ENCODE measurements around the gene NAV2.

The NAV2 gene

GRCh38 chr11:20154381-20154780, 441.7 kb downstream of the NAV2 start:
- DNase-seq, result no peak

GRCh38 chr11:20155683-20156279, 443.1 kb downstream of the NAV2 start:
- DNase-seq, result no peak

- peak in 1 of 2 donors; percentile 34 for DNase-seq
These were observed 443.7 kb downstream of the NAV2 start for GRCh38 chr11:20156280-20156875.

- DNase-seq, result peak in 1 of 2 donors; percentile 17
These were observed 444.4 kb downstream of the NAV2 start for GRCh38 chr11:20156876-20157613.

GRCh38 chr11:20157728-20158127, 445.1 kb downstream of the NAV2 start:
- DNase-seq, result no peak

- DNase-seq, result no peak
These were observed 446.1 kb downstream of the NAV2 start for GRCh38 chr11:20158597-20159257.

- no peak for DNase-seq
These were observed 447.1 kb downstream of the NAV2 start for GRCh38 chr11:20159466-20160381.

GRCh38 chr11:20160425-20161229, 448.0 kb downstream of the NAV2 start, which contains the start of gene DBX1:
Gene DBX1, minus strand, starts transcription at chr11:20160475. Its CDS starts 151 bp downstream, at chr11:20160324.
- no peak for DNase-seq

- no peak for DNase-seq
These were observed 448.7 kb downstream of the NAV2 start for GRCh38 chr11:20161230-20161918.

- no peak for DNase-seq
These were observed 449.5 kb downstream of the NAV2 start for GRCh38 chr11:20161923-20162744.

- DNase-seq, result no peak
These were observed 450.5 kb downstream of the NAV2 start for GRCh38 chr11:20162824-20163782.

GRCh38 chr11:20163783-20164481, 451.3 kb downstream of the NAV2 start:
- DNase-seq, result no peak
